Urinary bladder (tissue), 4 donors: ENCODE data around the gene SAFB2. TPM values are rescaled to one million over a fixed set of nuclear protein-coding genes. Genes with fewer than 3 reads are reported as not detected.

Source experiments
- DNase-seq: peaks from one replicate; pipeline ENCODE4 v3.0.0-alpha.2; 2015; ENCODE audit errors: extremely low spot score
- H3K27ac ChIP-seq: one replicate; pipeline ENCODE4 v1.5.1; 2013; ENCODE audit warnings: low read depth, mild to moderate bottlenecking, moderate library complexity
- H3K36me3 ChIP-seq: one replicate; pipeline ENCODE4 v1.6.1; 2013; ENCODE audit warnings: mild to moderate bottlenecking, moderate library complexity; ENCODE audit not compliant: insufficient read depth
- H3K4me1 ChIP-seq: one replicate; pipeline ENCODE4 v1.6.1; 2013; ENCODE audit warnings: mild to moderate bottlenecking, moderate library complexity; ENCODE audit not compliant: insufficient read depth
- H3K4me3 ChIP-seq: one replicate; pipeline ENCODE4 v1.5.1; 2013; ENCODE audit warnings: low read depth, low read length
- WGBS: extraction: QIAGEN DNeasy Blood & Tissue Kit; methylation state at CpG from one replicate; pipeline ENCODE4 v1.1.7; 2013; 5-methylcytosine and 5-hydroxymethylcytosine counted together
- polyA plus RNA-seq: library from polyadenylated mRNA; stranded (reverse); fragments of 200-250 nt; gene quantifications from one replicate; pipeline ENCODE4 v1.2.3, GENCODE V29; 2013
- small RNA-seq: library from RNA; depleted of rRNA; stranded (forward); fragments of <200 nt; gene quantifications from one replicate; pipeline ENCODE3, GENCODE V24; 2014
- total RNA-seq: library from RNA; depleted of rRNA; stranded (reverse); fragments of >200 nt; gene quantifications from one replicate; pipeline ENCODE4 v1.2.3, GENCODE V29; 2014
- donor health status: healthy with polysubstance abuse.
- donor health status: healthy.

SAFB2 gene
- total and polyA plus RNA-seq, 2 donors, result 47.9 to 53.5 TPM

GRCh38 chr19:5553892-5554291, 68.7 kb downstream of the SAFB2 start:
- no peak for DNase-seq
- 65% methylated on average over 9 of the region's 9 CpGs for WGBS
- H3K27ac ChIP-seq, result no peak overlapping the region
- H3K4me3 ChIP-seq, result no peak overlapping the region
- H3K4me1 ChIP-seq, result no peaks in the 10 kb centered on the region
- no peaks in the 10 kb centered on the region for H3K36me3 ChIP-seq

DNA sequence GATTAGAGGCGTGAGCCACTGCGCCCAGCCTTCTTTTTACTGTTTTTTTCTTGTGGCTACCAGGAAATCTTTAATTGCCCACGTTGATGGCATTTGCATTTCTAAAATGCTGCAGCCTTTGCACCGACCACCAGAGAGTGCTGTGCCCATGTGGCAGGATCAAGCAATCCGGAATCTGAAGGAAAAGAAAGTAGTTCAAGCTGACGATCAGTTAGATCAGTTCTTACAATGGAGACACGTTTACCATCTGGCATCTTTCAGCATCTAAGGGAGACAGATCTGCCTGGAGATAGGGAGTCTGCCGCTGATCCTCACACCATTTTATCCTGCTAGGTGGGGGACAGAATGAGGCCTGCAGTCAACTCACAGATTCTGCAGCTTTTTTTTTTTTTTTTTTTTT, 74.7 kb downstream of the SAFB2 start:
- H3K4me1 ChIP-seq, result no peaks in the 10 kb centered on the region
- H3K4me3 ChIP-seq, result no peak overlapping the region
- 27% methylated on average over 8 of the region's 8 CpGs for WGBS
- H3K27ac ChIP-seq, result no peak overlapping the region
- no peaks in the 10 kb centered on the region for H3K36me3 ChIP-seq
- DNase-seq, result no peak

- Histone ChIP-seq H3K36me3 (no peaks in the 10 kb centered on the region), H3K4me3 (no peak overlapping the region), H3K4me1 (no peaks in the 10 kb centered on the region), H3K27ac (no peak overlapping the region)
- DNase-seq, result no peak
- WGBS, result 88% methylated on average over 4 of the region's 4 CpGs
These were observed 76.6 kb downstream of the SAFB2 start for GRCh38 chr19:5545984-5546383.

GRCh38 chr19:5545051-5545450, 77.5 kb downstream of the SAFB2 start:
- WGBS, result 92% methylated on average over 5 of the region's 5 CpGs
- Histone ChIP-seq H3K36me3 (no peaks in the 10 kb centered on the region), H3K27ac (no peak overlapping the region), H3K4me1 (no peaks in the 10 kb centered on the region), H3K4me3 (no peak overlapping the region)
- DNase-seq, result no peak

- no peaks in the 10 kb centered on the region for H3K4me1 ChIP-seq
- no peak overlapping the region for H3K27ac ChIP-seq
- H3K4me3 ChIP-seq, result no peak overlapping the region
- WGBS, result 54% methylated on average over 8 of the region's 8 CpGs
- no peaks in the 10 kb centered on the region for H3K36me3 ChIP-seq
- no peak for DNase-seq
These were observed 79.9 kb downstream of the SAFB2 start for GRCh38 chr19:5542665-5543064.

- no peaks in the 10 kb centered on the region for H3K4me1 ChIP-seq
- 63% methylated on average over 7 of the region's 7 CpGs for WGBS
- H3K36me3 ChIP-seq, result no peaks in the 10 kb centered on the region
- DNase-seq, result no peak
- H3K4me3 ChIP-seq, result no peak overlapping the region
- H3K27ac ChIP-seq, result no peak overlapping the region
These were observed 81.1 kb downstream of the SAFB2 start for GRCh38 chr19:5541456-5541855.

DNA sequence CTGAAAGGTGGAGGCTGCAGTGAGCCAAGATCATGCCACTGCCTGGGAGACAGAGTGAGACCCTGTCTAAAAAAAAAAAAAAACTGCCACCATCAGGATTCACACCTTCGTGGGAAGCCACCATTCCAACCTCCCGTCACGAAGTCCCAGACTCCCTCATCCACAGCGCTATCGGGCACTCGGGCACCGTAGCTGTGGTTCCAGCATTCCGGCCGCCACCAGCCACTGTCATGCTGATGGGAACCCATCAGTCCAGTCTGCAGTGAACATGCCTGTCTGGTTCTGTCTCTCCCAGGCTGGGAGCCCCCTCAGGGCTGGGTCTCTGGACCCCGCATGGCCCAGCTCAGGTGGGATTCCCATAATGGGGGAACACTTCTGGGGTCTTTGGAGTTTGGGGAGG, 82.4 kb downstream of the SAFB2 start:
- Histone ChIP-seq H3K27ac (no peak overlapping the region), H3K36me3 (no peaks in the 10 kb centered on the region), H3K4me1 (no peaks in the 10 kb centered on the region), H3K4me3 (no peak overlapping the region)
- 91% methylated on average over 10 of the region's 10 CpGs for WGBS
- DNase-seq, result no peak

DNA sequence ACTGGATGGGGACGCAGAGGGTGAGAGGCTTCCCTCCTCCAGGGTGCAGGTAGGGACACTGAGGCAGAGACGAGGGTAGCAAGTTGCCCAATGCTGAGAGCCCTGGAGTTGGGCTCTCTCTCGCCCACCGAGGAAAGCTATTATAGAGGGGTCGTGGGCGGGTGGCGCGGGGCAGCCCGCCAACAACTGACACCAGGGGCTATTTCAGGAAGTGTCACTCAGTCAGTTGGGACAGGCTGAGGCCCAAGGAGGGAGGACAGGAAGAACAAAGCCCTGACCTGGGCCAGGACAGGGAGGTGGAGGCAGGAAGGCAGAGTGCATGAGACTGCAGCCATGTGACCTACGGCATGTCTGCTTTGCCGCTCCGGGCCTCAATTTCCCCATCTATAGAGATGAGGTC, 84.7 kb downstream of the SAFB2 start:
- WGBS, result 76% methylated on average over 12 of the region's 12 CpGs
- Histone ChIP-seq H3K4me1 (no peaks in the 10 kb centered on the region), H3K36me3 (no peaks in the 10 kb centered on the region), H3K4me3 (no peak overlapping the region), H3K27ac (no peak overlapping the region)
- no peak for DNase-seq

Small RNA genes within 50 kb of the gene (small RNA-seq; reads per million reads assigned to genes)
- gene SNRPEP4, result not detected

Other genes with a start within 250 kb of the SAFB2 start
- not detected for gene ZNRF4, start 167.4 kb downstream of the SAFB2 start, total RNA-seq
- gene ZNRF4, start 167.4 kb downstream of the SAFB2 start, polyA plus RNA-seq, result not detected
- 1.6 TPM for gene TINCR, start 54.8 kb downstream of the SAFB2 start, total RNA-seq
- gene TINCR, start 54.8 kb downstream of the SAFB2 start, polyA plus RNA-seq, result 0.85 TPM
- gene SAFB, start 307 bp upstream of the SAFB2 start, total RNA-seq, result 63.3 TPM
- gene SAFB, start 307 bp upstream of the SAFB2 start, polyA plus RNA-seq, result 69.3 TPM
- gene MICOS13, start 57.7 kb upstream of the SAFB2 start, total RNA-seq, result 18.8 TPM
- gene MICOS13, start 57.7 kb upstream of the SAFB2 start, polyA plus RNA-seq, result 98.4 TPM
- gene HSD11B1L, start 58.3 kb upstream of the SAFB2 start, total RNA-seq, result 3.6 TPM
- gene HSD11B1L, start 58.3 kb upstream of the SAFB2 start, polyA plus RNA-seq, result 17.5 TPM
- 287 TPM for gene RPL36, start 67.5 kb upstream of the SAFB2 start, total RNA-seq
- 1,053 TPM for gene RPL36, start 67.5 kb upstream of the SAFB2 start, polyA plus RNA-seq
- gene LONP1, start 97.4 kb upstream of the SAFB2 start, total RNA-seq, result 21.7 TPM
- gene LONP1, start 97.4 kb upstream of the SAFB2 start, polyA plus RNA-seq, result 58.9 TPM
- not detected for gene CATSPERD, start 97.9 kb upstream of the SAFB2 start, total RNA-seq
- gene CATSPERD, start 97.9 kb upstream of the SAFB2 start, polyA plus RNA-seq, result not detected
- gene PRR22, start 162.0 kb upstream of the SAFB2 start, total RNA-seq, result 0.48 TPM
- 2.3 TPM for gene PRR22, start 162.0 kb upstream of the SAFB2 start, polyA plus RNA-seq
- gene DUS3L, start 168.4 kb upstream of the SAFB2 start, total RNA-seq, result 9.6 TPM
- gene DUS3L, start 168.4 kb upstream of the SAFB2 start, polyA plus RNA-seq, result 32.8 TPM
- 2.5 TPM for gene NRTN, start 182.3 kb upstream of the SAFB2 start, total RNA-seq
- 9.8 TPM for gene NRTN, start 182.3 kb upstream of the SAFB2 start, polyA plus RNA-seq
- not detected for gene FUT6, start 216.9 kb upstream of the SAFB2 start, total RNA-seq
- gene FUT6, start 216.9 kb upstream of the SAFB2 start, polyA plus RNA-seq, result 0.03 TPM
- gene FUT3, start 228.7 kb upstream of the SAFB2 start, total RNA-seq, result 0.63 TPM
- 0.29 TPM for gene FUT3, start 228.7 kb upstream of the SAFB2 start, polyA plus RNA-seq
- not detected for gene FUT5, start 247.8 kb upstream of the SAFB2 start, total RNA-seq
- not detected for gene FUT5, start 247.8 kb upstream of the SAFB2 start, polyA plus RNA-seq